ENCODE results near the gene DNAJC28. TPM values are rescaled to one million over a fixed set of nuclear protein-coding genes. Genes with fewer than 3 reads are reported as not detected.
"Not testable (repeated sequence)": the region's sequence is repeated elsewhere in the genome, so short reads cannot be mapped to it uniquely, and the experiment has no call there.

DNAJC28 gene
- total RNA-seq, 2 donors from 2014 or later, result 2.3 to 4.4 TPM

GRCh38 chr21:33452362-33452761, 39.2 kb downstream of the DNAJC28 start:
- Histone ChIP-seq H3K36me3 (no peaks in the 10 kb centered on the region), H3K4me3 (no peak overlapping the region), H3K27me3 (replicated peaks; ENCODE audit: insufficient read depth) (no peaks in the 10 kb centered on the region), H3K4me1 (replicated peaks) (no peaks in the 10 kb centered on the region), H3K9me3 (no peaks in the 10 kb centered on the region), H3K27ac (peak overlapping the region; percentile 25 to 28)
- intact Hi-C loops (cut with DNase I), result no loop called here
- TF ChIP-seq POLR2AphosphoS5 (IDR thresholded peaks at IDR 0.05), result no peak
- TF ChIP-seq POLR2A (IDR thresholded peaks at IDR 0.05), result no peak
- TF ChIP-seq CTCF (IDR thresholded peaks at IDR 0.05), result no peak
- WGBS, result 93% methylated on average over 3 of the region's 3 CpGs
- no peak for DNase-seq (ENCODE audit: low spot score)

DNA sequence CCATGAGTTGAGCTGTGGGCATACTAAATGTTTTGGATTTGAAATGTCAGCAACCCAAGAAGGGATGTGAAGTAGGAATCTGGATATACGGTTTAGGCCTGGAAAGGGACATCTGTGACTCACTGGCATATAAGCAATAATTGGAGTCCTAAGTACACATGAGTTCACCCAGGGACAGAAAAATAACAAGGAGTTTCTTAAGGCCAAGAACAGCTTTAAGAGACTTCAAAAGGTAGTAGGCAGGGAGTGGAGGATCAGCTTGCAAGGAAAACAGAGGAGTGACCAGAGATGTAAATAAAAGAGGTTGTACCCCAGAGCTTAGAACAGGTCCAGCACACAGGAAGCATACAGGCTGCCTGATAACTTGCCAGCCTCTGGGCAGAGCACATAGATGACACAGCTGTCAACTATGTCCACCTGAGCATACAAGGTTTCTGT, 39.9 kb downstream of the DNAJC28 start:
- WGBS, result 71% methylated on average over 1 of the region's 1 CpG
- H3K36me3 ChIP-seq, result no peaks in the 10 kb centered on the region

DNA sequence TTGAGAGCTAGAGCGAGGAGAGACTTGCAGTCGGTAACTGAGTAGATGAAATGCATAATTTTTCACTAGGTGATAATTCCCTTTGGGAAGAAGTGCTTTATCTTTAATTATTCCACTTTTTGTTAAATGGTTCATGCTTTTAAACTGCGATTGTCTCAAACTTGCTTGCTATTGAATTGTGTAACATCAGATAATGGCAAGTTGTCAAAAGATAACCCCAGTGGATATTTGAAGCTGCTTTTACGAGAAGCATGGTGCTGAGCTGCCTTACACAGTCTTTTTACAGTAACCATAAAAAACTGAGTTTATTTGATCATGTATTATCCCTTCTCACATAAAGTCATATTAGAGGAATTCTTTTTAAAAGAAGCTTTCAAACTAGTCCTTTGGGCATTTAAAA, 41.9 kb downstream of the DNAJC28 start:
- Histone ChIP-seq H3K36me3 (no peaks in the 10 kb centered on the region), H3K4me1 (replicated peaks) (no peaks in the 10 kb centered on the region), H3K4me3 (no peak overlapping the region), H3K27ac (no peak overlapping the region), H3K9me3 (no peaks in the 10 kb centered on the region), H3K27me3 (replicated peaks; ENCODE audit: insufficient read depth) (no peaks in the 10 kb centered on the region)
- intact Hi-C loops (cut with DNase I), result loop anchor here (5.0 kb wide), 1 partner anchor 617 kb away; no protein-coding TSS in a partner anchor
- TF ChIP-seq CTCF (IDR thresholded peaks at IDR 0.05), result no peak
- no peak for TF ChIP-seq POLR2A (IDR thresholded peaks at IDR 0.05)
- TF ChIP-seq POLR2AphosphoS5 (IDR thresholded peaks at IDR 0.05), result no peak
- 55% methylated on average over 4 of the region's 4 CpGs for WGBS
- no peak for DNase-seq (ENCODE audit: low spot score)

More for the DNA sequence above, 39.9 kb downstream of the DNAJC28 start:
- intact Hi-C loops (cut with DNase I), result no loop called here
- peak overlapping the region; percentile 25 to 28 for H3K27ac ChIP-seq
- H3K4me3 ChIP-seq, result no peak overlapping the region
- no peaks in the 10 kb centered on the region for H3K9me3 ChIP-seq
- no peaks in the 10 kb centered on the region for H3K4me1 ChIP-seq (replicated peaks)
- TF ChIP-seq POLR2A (IDR thresholded peaks at IDR 0.05) (no peak), POLR2AphosphoS5 (IDR thresholded peaks at IDR 0.05) (peak; percentile 10), CTCF (IDR thresholded peaks at IDR 0.05) (no peak)
- no peaks in the 10 kb centered on the region for H3K27me3 ChIP-seq (replicated peaks; ENCODE audit: insufficient read depth)
- DNase-seq (ENCODE audit: low spot score), result peak; percentile 56

DNA sequence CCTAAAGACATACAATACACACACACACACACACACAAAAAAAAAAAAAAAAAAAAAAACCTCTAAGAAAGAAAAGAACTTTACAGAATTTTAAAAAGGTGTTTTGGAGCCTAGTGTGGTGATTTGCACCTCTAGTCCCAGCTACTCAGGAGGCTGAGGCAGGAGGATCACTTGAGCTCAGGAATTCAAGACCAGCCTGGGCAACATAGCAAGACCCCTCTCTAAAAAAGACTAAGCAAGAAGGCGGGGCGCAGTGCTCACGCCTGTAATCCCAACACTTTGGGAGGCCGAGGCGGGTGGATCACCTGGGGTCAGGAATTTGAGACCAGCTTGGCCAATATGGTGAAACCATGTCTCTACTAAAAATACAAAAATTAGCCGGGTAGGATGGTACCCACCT, 44.9 kb downstream of the DNAJC28 start:
- H3K27ac ChIP-seq; H3K36me3 ChIP-seq; H3K9me3 ChIP-seq; H3K4me3 ChIP-seq; DNase-seq (ENCODE audit: low spot score); H3K4me1 ChIP-seq (replicated peaks); H3K27me3 ChIP-seq (replicated peaks; ENCODE audit: insufficient read depth): not testable (repeated sequence)
- intact Hi-C loops (cut with DNase I), result loop anchor here (5.0 kb wide), 1 partner anchor 614 kb away; no protein-coding TSS in a partner anchor
- 97% methylated on average over 6 of the region's 6 CpGs for WGBS

GRCh38 chr21:33444499-33444898, 47.0 kb downstream of the DNAJC28 start:
- Histone ChIP-seq H3K4me1 (replicated peaks) (no peaks in the 10 kb centered on the region), H3K27me3 (replicated peaks; ENCODE audit: insufficient read depth) (no peaks in the 10 kb centered on the region), H3K4me3 (no peak overlapping the region), H3K9me3 (no peaks in the 10 kb centered on the region), H3K36me3 (no peaks in the 10 kb centered on the region), H3K27ac (no peak overlapping the region)
- WGBS, result 44% methylated on average over 2 of the region's 2 CpGs
- no peak for DNase-seq (ENCODE audit: low spot score)
- TF ChIP-seq POLR2A (IDR thresholded peaks at IDR 0.05), result no peak
- no peak for TF ChIP-seq POLR2AphosphoS5 (IDR thresholded peaks at IDR 0.05)
- TF ChIP-seq CTCF (IDR thresholded peaks at IDR 0.05), result no peak
- intact Hi-C loops (cut with DNase I), result loop anchor here (2.0 kb wide), 1 partner anchor 246 kb away; no protein-coding TSS in a partner anchor

Data from prostate gland (tissue), 2 donors.